ENCODE results near the gene ZNF587B. TPM values are rescaled to one million over a fixed set of nuclear protein-coding genes. Genes with fewer than 3 reads are reported as not detected.
"Not testable (repeated sequence)": the region's sequence is repeated elsewhere in the genome, so short reads cannot be mapped to it uniquely, and the experiment has no call there.

Gene ZNF587B
- total RNA-seq: 10 to 100 TPM; 21.8 to 35.8 (median 23.9) TPM

- no peaks in the 10 kb centered on the region for H3K9me3 ChIP-seq
- peak within 1 kb of the TSS; percentile 27 to 65 (median 56) for H3K4me3 ChIP-seq (replicated peaks in 1 of 3)
- TF ChIP-seq CTCF (IDR thresholded peaks at IDR 0.05) (peak in 4 of 6 experiments; percentile 33 to 52 (median 40)), POLR2A (IDR thresholded peaks at IDR 0.05) (peak in 1 of 2 donors; percentile 40)
- peak within 1 kb of the TSS; percentile 43 to 69 (median 60) for H3K27ac ChIP-seq
- no peaks in the 10 kb centered on the region for H3K36me3 ChIP-seq
- intact Hi-C loops (cut with DNase I): no loop called here
- peaks cover 4 to 10% of the 10 kb centered on the region in 2 donors for H3K4me1 ChIP-seq
- H3K27me3 ChIP-seq: no peaks in the 10 kb centered on the region
- WGBS, 2 donors: 13 to 24% methylated on average over 20 to 21 of the region's 22 CpGs
- DNase-seq: peak; percentile 85
Observed at GRCh38 chr19:57830071-57830602, at the start of gene ZNF587B. Gene ZNF587B (plus strand): TSS chr19:57830299. CDS start chr19:57830529, 230 bp downstream.

GRCh38 chr19:57786286-57786685 is 43.8 kb upstream of the ZNF587B start:
- Histone ChIP-seq H3K36me3 (no peaks in the 10 kb centered on the region), H3K4me3 (replicated peaks in 1 of 3) (no peak overlapping the region), H3K27me3 (no peaks in the 10 kb centered on the region), H3K27ac (no peak overlapping the region), H3K9me3 (no peaks in the 10 kb centered on the region), H3K4me1 (no peaks in the 10 kb centered on the region)
- DNase-seq: no peak
- intact Hi-C loops (cut with DNase I): no loop called here
- 92 to 94% methylated on average over 19 to 27 of the region's 38 CpGs for WGBS, 2 donors
- TF ChIP-seq CTCF (IDR thresholded peaks at IDR 0.05) (no peak), POLR2A (IDR thresholded peaks at IDR 0.05) (no peak)

GRCh38 chr19:57786906-57787305 is 43.2 kb upstream of the ZNF587B start:
- Histone ChIP-seq H3K4me1 (no peaks in the 10 kb centered on the region), H3K27ac (no peak overlapping the region), H3K9me3 (no peaks in the 10 kb centered on the region), H3K27me3 (no peaks in the 10 kb centered on the region), H3K4me3 (replicated peaks in 1 of 3) (no peak overlapping the region), H3K36me3 (peaks cover 0 to 5% of the 10 kb centered on the region in 2 donors)
- intact Hi-C loops (cut with DNase I): no loop called here
- 89 to 99% methylated on average over 5 of the region's 5 CpGs for WGBS, 2 donors
- TF ChIP-seq POLR2A (IDR thresholded peaks at IDR 0.05) (no peak), CTCF (IDR thresholded peaks at IDR 0.05) (no peak)
- no peak for DNase-seq

- no peak for DNase-seq
- Histone ChIP-seq H3K36me3 (peaks cover 3 to 9% of the 10 kb centered on the region in 2 donors), H3K4me1 (no peaks in the 10 kb centered on the region), H3K27me3 (no peaks in the 10 kb centered on the region), H3K9me3 (no peaks in the 10 kb centered on the region), H3K4me3 (replicated peaks in 1 of 3) (no peak overlapping the region), H3K27ac (no peak overlapping the region)
- intact Hi-C loops (cut with DNase I): no loop called here
- TF ChIP-seq CTCF (IDR thresholded peaks at IDR 0.05) (no peak), POLR2A (IDR thresholded peaks at IDR 0.05) (no peak)
Observed at GRCh38 chr19:57788114-57788692, 41.9 kb upstream of the ZNF587B start.

GRCh38 chr19:57789288-57789687 is 40.8 kb upstream of the ZNF587B start:
- Histone ChIP-seq H3K4me3 (replicated peaks in 1 of 3) (no peak overlapping the region), H3K36me3 (peaks cover 3 to 9% of the 10 kb centered on the region in 2 donors), H3K4me1 (no peaks in the 10 kb centered on the region), H3K9me3 (no peaks in the 10 kb centered on the region), H3K27ac (no peak overlapping the region), H3K27me3 (no peaks in the 10 kb centered on the region)
- 91 to 98% methylated on average over 4 of the region's 4 CpGs for WGBS, 2 donors
- no peak for DNase-seq
- intact Hi-C loops (cut with DNase I): no loop called here
- TF ChIP-seq CTCF (IDR thresholded peaks at IDR 0.05) (no peak), POLR2A (IDR thresholded peaks at IDR 0.05) (no peak)

- H3K27me3 ChIP-seq; H3K9me3 ChIP-seq; H3K4me3 ChIP-seq (replicated peaks in 1 of 3); H3K4me1 ChIP-seq; DNase-seq; intact Hi-C loops (cut with DNase I); H3K36me3 ChIP-seq; H3K27ac ChIP-seq: not testable (repeated sequence)
- 71 to 93% methylated on average over 1 of the region's 1 CpG for WGBS, 2 donors
Observed at GRCh38 chr19:57796580-57796979, 33.5 kb upstream of the ZNF587B start.

Measured in thyroid gland (tissue), 4 donors.